Measurements from ENCODE around the gene GJA9.
"Not testable (repeated sequence)": the region's sequence is repeated elsewhere in the genome, so short reads cannot be mapped to it uniquely, and the experiment has no call there.

GJA9 gene

DNA sequence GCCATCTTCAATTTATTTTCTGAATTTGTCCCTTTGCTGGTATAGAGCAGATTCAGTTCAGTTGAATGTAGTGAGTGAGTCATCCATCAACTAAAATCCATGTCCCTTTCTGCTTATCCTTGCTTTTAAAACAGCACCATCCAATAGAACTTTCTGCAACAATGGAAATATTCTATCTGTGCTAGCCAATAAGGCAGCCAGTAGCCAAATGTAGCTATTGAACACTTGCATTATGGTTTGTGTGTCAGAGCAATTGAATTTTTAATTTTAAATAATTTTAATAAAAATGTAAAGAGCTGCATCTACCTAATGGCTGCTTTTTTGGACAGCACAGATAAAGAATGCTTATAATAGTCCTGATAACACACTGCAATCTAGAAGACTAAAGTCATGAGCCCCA is at the start of gene GJA9:
Gene GJA9, minus strand, starts transcription at position 101 of the 400 bp plus-strand sequence. CDS start 5,489 bp downstream, outside the sequence.
- DNase-seq, result no peak

DNA sequence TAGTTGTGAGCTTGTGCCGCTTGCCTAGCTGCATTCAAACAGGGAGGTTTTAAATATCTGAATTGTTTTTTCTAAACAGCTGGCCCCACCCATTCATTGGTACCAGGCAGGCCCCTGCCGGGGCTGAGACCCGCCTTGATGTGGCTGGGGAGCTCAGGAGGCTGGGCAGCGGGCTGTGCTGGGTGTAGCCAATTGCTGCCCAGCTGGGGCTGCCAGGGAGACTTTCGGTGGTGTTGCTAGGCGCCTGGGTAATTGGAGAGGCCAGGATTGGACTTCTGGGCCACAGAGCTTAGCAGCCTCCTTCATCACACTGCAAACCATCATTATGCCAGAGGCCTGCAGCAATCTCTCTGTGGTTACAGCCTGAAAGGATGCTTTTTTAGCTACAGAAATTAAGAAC is 48.1 kb upstream of the GJA9 start:
- no peak for DNase-seq

DNA sequence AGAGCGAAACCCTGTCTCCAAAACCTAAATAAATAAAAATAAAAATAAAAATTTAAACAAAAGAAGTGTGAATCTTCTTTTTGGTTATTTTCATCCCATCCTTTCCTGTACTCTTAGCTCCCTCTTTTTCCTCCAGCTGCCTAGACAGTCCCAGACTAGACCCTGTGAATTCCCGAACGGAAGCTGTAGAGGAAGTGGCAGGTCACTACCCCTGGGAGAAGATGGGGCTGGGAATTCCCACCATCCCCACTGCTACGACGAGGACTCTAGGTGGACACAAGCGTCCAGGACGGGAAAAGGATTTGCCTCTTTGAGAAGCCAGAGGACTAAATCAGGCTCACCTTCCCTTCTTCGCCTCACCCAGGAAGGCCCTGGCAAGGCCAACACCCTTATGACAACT is 47.7 kb upstream of the GJA9 start:
- DNase-seq, result no peak

DNA sequence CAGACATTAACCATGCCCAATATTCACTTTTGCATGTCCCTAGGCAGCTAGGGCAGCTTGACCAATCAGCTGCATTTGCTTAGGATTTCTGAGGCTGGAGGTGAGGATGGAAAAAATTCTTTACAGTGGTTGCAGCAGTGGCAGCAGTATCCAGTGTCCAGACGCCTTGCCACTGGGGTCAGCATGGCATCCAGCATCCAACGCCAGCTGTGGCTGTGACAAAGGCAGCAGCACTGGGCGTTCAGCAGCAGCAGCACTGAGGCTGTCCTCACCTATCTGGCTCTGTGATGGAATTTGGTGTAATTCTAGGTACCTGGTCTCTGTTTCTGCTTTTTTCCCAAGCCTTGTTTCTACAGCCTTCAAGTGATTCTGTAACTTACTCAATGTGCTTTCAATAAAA is 44.7 kb upstream of the GJA9 start:
- DNase-seq, result no peak

DNA sequence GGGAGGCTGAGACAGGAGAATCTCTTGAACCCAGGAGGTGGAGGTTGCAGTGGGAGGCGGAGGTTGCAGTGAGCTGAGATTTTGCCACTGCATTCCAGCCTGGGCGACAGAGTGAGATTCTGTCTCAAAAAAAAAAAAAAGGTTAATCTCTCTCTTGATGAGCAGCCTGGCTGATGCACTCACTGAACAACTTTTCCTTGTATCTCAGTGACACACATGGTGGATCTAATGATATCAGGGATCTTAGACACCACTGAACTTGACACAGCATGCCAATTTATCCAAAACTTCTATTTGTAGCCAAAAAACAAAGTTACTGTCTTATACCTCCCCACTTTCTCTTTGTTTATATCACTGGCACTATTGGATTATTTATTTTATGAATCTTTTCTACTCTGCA is 44.0 kb upstream of the GJA9 start:
- no peak for DNase-seq

DNA sequence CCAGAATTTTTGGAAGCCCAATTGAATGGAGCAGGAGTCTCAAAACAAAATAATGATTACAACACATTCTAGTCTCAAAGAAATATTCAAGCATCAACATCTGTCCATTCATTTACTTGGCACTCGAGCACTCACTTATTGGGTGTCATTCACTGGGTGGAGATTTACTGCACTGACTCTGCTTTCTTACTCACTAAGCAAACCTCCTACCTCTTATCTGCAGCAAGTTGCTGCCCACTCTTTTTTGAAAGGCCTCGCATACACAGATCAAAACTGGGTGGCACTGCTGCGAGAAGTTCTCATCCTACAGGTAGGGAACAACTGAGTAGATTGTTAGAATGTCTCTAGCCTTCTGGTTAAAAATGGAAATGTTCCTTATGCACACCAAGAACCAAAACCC is 42.2 kb upstream of the GJA9 start:
- DNase-seq, result no peak

DNA sequence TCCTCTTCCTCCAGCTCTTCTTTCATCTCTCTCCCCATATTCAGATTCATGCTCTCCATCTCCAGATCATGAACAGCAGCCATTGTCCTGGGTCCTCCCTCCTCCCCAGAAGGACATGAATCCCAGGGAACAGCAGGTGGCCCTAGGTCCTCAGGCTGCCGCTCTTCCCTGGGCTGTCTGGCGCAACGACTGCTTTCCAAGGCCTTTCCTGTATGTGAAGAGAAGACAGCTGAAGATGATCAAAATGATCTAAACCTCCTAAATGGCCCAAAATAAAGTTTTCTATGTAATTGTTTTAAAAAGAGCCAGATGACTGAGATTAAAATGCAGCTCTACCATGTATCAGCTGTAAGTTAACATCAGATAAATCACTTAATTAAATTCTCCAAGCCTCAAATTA is 37.7 kb upstream of the GJA9 start:
- DNase-seq, result no peak

DNA sequence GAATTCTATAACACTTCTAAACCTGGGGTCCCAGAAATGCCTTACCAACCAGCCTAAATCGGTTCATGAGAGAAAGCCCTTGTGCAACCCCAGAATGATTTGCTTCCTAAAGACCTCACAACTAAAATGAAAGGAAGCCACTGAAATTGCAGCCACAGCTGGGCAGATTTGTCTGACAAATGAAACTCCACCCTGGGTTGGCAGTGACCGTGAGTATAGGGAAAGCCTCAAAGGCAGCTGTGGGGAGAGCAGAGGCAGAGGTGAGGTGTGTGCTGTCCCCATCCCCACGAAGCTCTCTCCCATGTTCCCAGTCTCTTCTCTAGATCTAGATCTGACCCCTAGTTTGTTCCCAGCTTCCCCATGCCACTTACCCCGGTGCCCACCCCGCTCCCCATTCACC is 37.2 kb upstream of the GJA9 start:
- no peak for DNase-seq

DNA sequence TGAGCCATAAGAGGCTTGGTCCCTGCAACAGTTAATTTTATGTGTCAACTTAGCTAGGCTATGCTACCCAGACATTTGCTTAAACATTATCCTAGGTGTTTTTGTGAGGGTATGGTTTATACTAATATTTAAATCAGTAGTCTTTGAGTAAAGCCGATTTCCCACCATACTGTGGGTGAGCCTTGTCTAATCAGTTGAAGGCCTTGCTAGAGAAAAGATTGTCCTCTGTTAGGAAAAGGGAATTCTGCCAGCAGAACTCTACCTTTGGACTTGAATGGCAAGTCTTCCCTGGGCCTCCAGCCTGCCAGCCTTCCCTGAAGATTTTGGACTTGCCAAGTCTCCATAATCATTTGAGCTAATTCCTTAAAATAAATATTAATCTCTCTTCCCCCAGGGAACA is 36.4 kb upstream of the GJA9 start:
- DNase-seq, result no peak

DNA sequence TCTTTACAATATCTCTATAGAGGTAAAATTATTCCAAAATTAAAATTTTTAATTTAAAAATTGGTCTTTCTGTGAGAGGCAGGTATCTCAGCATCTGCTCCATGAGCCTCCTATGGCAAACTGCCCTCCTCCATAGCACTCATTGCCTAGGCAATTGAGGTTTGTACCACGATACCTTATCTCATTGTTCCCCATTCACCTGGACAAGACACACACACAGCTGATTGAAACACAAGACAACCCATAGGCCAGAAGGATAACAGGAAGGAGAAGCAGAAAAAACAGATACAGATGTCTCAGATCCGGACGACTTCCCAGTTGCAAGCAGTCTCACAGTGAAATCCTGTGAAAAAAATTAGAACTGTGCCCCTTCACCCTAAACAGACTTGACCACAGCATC is 36.0 kb upstream of the GJA9 start:
- no peak for DNase-seq

DNA sequence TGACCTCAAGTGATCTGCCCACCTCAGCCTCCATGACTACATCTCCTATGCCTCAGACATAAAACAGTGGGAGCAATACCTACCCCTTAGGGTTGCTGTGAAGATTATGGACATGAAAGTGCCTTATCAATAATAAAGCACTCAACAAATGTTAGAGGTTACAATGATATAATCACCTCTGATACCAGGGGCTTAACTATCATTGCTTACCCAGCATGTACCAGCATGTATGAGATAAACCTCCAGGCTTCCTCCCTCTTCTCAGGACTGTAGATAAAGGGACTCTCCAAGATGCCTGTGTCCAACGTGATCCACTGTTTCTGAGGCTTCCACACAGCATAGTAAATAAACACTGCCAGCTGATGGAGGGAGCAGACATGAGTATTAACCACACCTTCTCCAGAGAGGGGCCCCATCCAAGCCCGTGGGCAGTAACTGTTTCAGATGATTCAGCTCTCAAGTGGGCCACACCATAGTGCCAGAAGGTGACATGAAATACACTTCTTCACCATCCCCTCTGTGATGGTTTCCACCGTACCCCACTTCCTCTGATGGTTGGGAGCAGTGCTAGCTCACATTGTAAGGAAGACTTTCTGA is 34.1 kb upstream of the GJA9 start:
- no peak for DNase-seq

DNA sequence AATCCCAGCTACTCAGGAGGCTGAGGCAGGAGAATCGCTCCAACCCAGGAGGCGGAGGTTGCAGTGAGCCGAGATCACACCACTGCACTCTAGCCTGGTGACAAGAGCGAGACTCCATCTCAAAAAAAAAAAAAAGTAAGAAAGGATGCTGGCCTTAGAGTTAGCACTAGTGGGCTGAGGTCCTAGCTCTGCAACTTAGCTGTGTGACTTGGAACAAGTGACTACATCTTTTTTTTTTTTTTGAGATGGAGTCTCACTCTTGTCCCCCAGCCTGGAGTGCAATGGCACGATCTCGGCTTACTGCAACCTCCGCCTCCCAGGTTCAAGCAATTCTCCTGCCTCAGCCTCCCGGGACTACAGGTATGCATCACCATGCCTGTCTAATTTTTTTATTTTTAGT is 33.5 kb upstream of the GJA9 start:
- not testable (repeated sequence) for DNase-seq

DNA sequence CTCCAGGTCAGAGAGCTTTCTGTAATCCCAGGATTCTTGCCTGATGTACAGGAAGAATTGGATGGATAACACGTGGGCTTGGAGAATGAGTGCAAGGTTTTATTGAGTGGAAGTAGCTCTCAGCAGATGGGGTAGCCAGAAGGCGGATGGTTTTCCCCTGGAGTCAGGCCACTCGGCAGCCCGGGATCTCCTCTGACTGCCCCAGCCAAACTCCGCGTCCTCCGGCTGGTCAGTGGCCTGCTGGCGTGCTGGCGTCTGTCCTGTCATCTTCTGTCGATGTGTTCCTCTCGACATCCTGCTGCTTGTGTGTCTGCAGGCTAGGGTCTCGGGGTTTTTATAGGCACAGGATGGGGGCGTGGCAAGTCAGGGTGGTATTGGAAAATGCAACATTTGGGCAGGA is 27.4 kb upstream of the GJA9 start:
- no peak for DNase-seq

DNA sequence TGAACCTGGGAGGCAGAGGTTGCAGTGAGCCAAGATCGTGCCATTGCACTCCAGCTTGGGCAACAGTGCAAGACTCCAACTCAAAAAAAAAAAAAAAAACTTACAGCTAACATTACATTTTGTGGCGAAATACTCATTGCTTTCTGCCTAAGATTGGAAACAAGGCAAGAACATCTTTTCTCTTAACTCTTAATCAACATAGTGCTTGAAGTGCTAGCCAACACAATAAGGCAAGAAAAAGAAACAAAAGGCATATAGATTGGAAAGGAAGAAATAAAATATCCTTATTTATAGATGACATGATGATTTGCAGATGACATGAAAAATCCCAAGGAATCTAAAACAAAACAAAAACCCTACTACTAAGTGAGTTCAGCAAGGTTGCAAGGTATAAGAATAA is 24.6 kb upstream of the GJA9 start:
- no peak for DNase-seq

DNA sequence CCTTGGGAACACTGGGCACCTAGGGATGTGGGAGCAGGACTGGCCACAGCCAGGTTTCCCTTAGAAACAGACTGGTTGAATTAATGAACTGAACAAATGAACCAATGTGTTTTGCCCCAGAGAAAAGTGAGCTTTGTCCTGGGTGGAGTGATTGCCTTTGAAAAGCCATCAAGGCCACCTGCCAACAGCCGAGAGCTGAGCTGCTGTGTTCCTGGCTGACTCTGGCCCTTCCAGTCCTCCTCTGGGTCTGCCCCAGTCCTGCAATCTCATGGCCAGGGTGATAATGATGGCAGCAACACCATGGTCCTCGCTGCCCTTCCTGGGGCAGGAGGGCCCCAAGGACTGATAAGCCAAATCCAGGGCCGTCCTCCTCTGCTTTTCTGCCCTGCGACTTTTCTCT is 18.2 kb upstream of the GJA9 start:
- no peak for DNase-seq

DNA sequence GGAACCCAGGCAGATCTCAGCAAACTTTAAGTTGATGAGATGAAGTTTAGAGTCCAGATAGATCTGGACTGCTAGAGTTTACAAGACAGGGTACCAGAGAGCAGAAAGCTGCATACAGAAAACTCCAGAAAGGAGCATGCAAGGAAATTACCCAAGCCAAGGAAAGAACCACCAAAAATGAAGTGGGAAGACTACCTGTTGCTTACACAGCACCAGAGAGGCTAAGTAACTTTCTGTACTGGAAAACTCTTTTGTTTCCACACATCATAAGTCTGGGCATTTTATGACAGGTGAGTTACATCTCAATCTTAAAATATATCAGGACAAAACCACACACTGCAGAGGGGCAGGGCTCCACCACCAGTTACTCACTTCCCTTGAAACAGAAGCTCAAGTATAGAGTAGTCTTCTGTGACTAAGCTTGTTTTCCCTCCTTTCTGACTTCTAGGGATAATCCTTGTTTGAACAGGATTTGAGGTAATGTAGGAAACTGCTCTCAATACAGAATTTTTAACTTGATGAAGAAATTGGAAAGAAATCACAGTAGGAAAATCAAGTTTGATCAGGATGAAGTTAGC is 17.4 kb upstream of the GJA9 start:
- no peak for DNase-seq

DNA sequence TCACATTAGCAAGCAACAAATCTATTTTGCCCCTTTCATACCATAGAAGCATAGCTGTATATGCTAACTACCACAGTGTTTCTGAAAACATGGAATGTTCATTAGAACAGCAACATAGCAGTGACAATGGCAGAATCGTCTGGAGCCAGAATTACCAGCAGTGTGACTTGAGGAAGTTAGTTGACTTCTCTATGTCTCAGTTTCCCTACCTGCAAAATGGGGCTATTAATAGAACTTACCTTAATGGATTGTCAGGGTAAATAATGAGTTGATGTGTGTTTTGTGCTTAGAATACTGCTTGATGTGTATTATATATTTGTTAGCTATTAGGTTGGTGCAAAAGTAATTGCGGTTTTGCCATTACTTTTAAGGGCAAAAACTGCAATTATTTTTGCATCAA is 14.8 kb upstream of the GJA9 start:
- no peak for DNase-seq

DNA sequence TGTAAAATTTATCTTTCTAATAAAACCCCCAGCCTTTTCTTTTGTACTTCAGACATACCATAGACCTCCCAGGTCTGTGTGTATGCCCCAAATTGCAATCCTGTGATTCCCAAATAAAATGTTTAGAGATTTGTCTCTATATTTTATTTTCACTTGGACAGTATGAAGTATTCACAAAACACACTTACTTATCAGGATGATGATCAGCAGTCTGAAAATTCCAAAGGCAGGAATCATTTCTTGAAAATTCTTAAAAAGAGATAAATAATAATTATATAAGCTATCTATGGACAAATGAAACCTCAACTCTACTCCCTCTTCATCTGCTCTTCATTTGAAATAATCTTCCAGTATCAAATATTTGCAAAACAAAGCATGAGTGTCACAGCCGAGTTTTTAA is 11.6 kb upstream of the GJA9 start:
- DNase-seq, result no peak

DNA sequence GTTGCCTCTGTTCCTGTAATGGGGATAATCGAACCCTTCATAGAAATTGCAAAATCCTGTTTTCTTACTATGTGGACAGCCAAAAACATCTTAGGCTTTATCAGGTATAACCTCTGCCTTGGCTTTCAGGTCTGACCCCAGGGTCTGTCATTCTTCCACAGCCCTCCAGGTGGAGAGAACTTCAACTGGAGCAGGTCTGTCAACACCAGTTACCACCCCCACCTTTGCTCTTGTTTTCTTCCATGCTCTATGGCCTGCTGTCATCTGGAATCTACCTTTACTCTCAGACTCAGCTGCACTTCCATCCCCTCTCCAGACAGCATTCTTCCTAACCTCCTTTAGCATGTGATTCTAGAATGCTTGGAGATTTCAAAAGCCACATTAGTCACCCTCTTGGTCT is 10.4 kb upstream of the GJA9 start:
- no peak for DNase-seq

DNA sequence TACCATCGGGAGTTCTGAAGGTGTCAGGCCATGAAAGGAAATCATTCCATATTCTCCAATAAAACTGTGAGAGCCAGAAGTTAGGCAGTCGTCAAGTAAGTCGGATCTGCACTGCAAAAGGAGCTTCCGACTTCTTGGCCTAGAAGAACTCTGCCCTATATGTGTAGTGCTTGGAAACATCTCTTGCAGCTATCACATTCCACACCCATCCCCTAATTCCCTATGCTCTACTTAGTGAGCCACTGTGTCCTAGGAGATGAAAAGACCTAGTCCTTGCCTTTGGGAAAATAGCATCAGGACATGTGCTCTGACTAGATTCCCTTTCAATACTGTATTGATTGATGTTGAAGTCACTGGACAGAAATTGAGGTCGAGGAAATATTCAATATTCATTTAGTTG is 8.2 kb upstream of the GJA9 start:
- DNase-seq, result no peak

DNA sequence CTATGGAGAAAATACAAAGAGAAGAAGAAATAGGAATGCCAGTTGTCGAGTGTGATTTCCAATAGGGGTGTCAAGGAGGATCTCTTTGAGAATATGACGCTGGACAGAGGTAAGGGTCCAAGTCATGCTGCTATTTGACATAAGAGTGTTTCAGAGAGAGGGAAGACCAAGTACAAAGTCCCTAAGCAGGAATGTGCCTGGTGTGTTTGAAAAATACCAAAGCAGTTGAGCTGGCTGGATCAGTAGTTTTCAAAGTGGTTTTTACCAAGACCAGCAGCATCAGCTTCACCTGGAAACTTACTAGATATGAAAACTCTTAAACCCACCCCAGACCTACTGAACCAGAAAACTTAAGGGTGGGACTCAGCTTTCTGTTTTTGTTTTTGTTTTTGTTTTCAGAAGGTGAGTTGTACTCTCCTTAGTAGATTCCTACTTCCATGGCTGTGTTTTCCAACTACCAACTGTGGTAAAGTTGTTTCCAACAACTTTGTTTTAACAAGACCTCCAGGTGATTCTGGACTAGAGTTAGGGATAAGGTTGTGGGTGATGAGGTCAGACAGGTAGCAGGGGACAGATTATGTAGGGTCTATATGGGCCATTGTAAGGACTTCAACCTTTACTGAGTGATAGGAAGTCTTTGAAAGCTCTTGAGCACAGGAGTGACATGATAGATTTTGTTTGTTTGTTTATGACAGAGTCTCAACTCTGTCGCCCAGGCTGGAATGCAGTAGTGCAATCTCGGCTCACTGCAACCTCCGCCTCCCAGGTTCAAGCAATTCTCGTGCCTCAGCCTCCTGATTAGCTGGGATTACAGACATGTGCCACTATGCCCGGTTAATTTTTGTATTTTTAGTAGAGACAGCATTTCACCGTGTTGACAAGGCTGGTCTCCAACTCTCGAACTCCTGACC is 7.3 kb upstream of the GJA9 start:
- no peak for DNase-seq

DNA sequence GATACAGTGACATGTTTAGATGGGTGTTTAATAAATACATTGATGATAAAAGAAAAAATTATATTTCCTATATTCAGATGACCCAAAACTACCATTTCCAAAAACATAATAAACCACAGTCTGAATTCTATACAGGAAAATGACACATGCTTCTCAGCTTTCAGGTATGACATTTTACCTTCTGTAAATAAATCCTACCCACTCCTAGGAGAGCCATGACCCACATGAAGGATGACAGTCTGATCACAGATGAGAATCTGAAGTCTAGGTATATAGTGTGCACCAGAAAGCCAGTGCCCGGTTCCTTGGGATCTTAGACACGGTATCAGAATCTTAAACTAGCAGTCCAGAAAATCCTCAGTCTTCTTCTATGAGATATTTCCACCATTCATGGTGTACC is 3.7 kb upstream of the GJA9 start:
- no peak for DNase-seq

DNA sequence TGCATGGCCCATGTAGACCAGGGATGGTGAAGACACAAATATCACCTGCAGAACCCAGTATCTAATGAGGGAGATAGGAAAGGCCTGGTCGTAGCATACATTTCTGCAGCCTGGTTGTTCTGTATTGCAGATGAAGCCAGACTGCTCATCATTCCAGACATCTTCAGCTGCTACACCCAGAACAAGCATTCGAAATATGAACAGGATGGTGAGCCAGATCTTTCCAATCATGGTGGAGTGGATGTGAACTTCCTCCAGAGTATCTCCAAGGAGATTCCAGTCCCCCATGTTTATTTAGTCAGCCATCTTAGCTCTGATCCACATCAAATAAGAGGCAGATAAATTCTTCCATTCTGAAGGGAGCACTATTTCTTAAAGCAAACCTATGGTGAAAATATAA is 5.6 kb downstream of the GJA9 start:
- DNase-seq, result no peak

Measured in activated CD4-positive, alpha-beta T cell treated with anti-CD3 and anti-CD28 coated beads for 4 hours (primary cell).